K562 (cell line): ENCODE results near the gene TMEM120B. TPM values are rescaled to one million over a fixed set of nuclear protein-coding genes. Genes with fewer than 3 reads are reported as not detected.

Experiments used
- ATAC-seq: fragments of 200-7000 bp; cut with Tn5 transposase; 3 replicates; pipeline ENCODE4 v1.9.1; 2020; ENCODE audit warnings: moderate library complexity
- BruUV-seq: library from RNA; stranded (reverse); fragments of 400-500 nt; replicated peaks from 2 replicates; lab custom pipeline; 2021; lab: Mats Ljungman, UMichigan
- CTCF ChIA-PET: fragments of 300-600 bp; formaldehyde crosslinking; extraction: SDS; loops from one replicate; lab custom pipeline; 2021; ENCODE audit warnings: low intra/inter-chr PET ratio; lab: Yijun Ruan, JAX
- POLR2A ChIA-PET: fragments of 300-600, 350-650 bp; sonication (Branson Sonifier 250); formaldehyde crosslinking; extraction: SDS; loops from one replicate; lab custom pipeline; 2021; ENCODE audit warnings: antibody characterized with exemption, inconsistent platforms; lab: Yijun Ruan, JAX
- DNase-seq, 4 experiments: peaks; one replicate each; pipeline versions ENCODE4 v3.0.0 to v3.0.0-alpha.2; 2011 to 2018; ENCODE audit warnings: low spot score in 3 of 4, mixed read lengths in 3 of 4; ENCODE audit errors: extremely low read depth in 1 of 4
- FAIRE-seq: peaks from 2 replicates; lab custom pipeline; 2011; peaks lifted over from hg19 to GRCh38; lab: Jason Lieb, UNC
- H2AFZ ChIP-seq: 2 replicates; pipeline ENCODE4 v1.6.0; 2011; ENCODE audit warnings: low read depth, low read length, control low read depth, inconsistent platforms
- H3K27ac ChIP-seq: fragments of 200-600 bp; 3 replicates; pipeline ENCODE4 v1.8.0; 2011; ENCODE audit warnings: low read depth, mild to moderate bottlenecking, control low read depth, inconsistent platforms, low read length, moderate library complexity, mixed read lengths; ENCODE audit errors: extremely low read depth
- H3K27me3 ChIP-seq, 2 experiments: fragments of 300-600 bp in 1 of 2; 2 replicates in 1 of 2; 3 replicates in 1 of 2; pipeline versions ENCODE4 v1.6.0 to v1.8.0; 2011; ENCODE audit warnings: inconsistent platforms in 2 of 2, low read length in 2 of 2, mild to moderate bottlenecking in 1 of 2, mixed read lengths in 1 of 2, moderate library complexity in 1 of 2; ENCODE audit not compliant: control insufficient read depth in 2 of 2, insufficient read depth in 2 of 2
- H3K36me3 ChIP-seq: fragments of 300-600 bp; 3 replicates; pipeline ENCODE4 v1.8.0; 2011; ENCODE audit warnings: mild to moderate bottlenecking, low read length, inconsistent platforms; ENCODE audit not compliant: control insufficient read depth, insufficient read depth
- H3K4me1 ChIP-seq, 2 experiments: fragments of 200-600 bp in 1 of 2; replicated peaks in 1 of 2; 2 replicates in 1 of 2; 3 replicates in 1 of 2; pipeline versions ENCODE4 v1.5.1 to v1.8.0; 2011; ENCODE audit warnings: inconsistent platforms in 2 of 2, low read length in 2 of 2, mild to moderate bottlenecking in 1 of 2, mixed read lengths in 1 of 2, moderate library complexity in 1 of 2; ENCODE audit not compliant: control insufficient read depth in 2 of 2, insufficient read depth in 2 of 2
- H3K4me2 ChIP-seq: 2 replicates; pipeline ENCODE4 v1.6.1; 2011; ENCODE audit warnings: low read length, control low read depth, inconsistent platforms, mixed read lengths; ENCODE audit not compliant: insufficient read depth
- H3K4me3 ChIP-seq: fragments of 200-600 bp; sonication (generic), shearing (Covaris generic); 2 replicates; pipeline ENCODE4 v1.5.1; 2016; ENCODE audit warnings: control low read depth, inconsistent platforms
- H3K79me2 ChIP-seq: fragments of 200-600 bp; 3 replicates; pipeline ENCODE4 v1.8.0; 2011; ENCODE audit warnings: low read length, inconsistent platforms; ENCODE audit not compliant: control insufficient read depth, insufficient read depth
- H3K9ac ChIP-seq, 2 experiments: 2 replicates each; pipeline versions ENCODE4 v1.6.0 to v1.6.1; 2011; ENCODE audit warnings: low read depth in 2 of 2, low read length in 2 of 2, control low read depth in 1 of 2, inconsistent platforms in 1 of 2, mild to moderate bottlenecking in 1 of 2, mixed read lengths in 1 of 2; ENCODE audit not compliant: insufficient read depth in 1 of 2
- H3K9me1 ChIP-seq: one replicate; pipeline ENCODE4 v1.6.0; 2011; ENCODE audit warnings: inconsistent platforms, mild to moderate bottlenecking, low read length, moderate library complexity; ENCODE audit not compliant: control insufficient read depth, insufficient read depth
- H3K9me3 ChIP-seq: replicated peaks from 2 replicates; pipeline ENCODE4 v1.5.1; 2011; ENCODE audit warnings: low read depth, low read length, inconsistent platforms; ENCODE audit not compliant: control insufficient read depth, insufficient read depth
- H4K20me1 ChIP-seq: replicated peaks from 2 replicates; pipeline ENCODE4 v1.6.1; 2011; ENCODE audit warnings: low read length, inconsistent platforms, mixed read lengths; ENCODE audit not compliant: control insufficient read depth, insufficient read depth
- E2F6 ChIP-seq, 2 experiments: IDR thresholded peaks; 2 replicates each; pipeline ENCODE4 v1.6.1; 2011; ENCODE audit warnings: borderline replicate concordance in 1 of 2, control low read depth in 1 of 2, low read depth in 1 of 2, low read length in 1 of 2, mild to moderate bottlenecking in 1 of 2, mixed read lengths in 1 of 2, moderate library complexity in 1 of 2; ENCODE audit not compliant: insufficient read depth in 1 of 2, insufficient read length in 1 of 2, poor library complexity in 1 of 2, severe bottlenecking in 1 of 2; ENCODE audit errors: extremely low read depth in 1 of 2
- EP400 ChIP-seq: fragments of 450-650 bp; IDR thresholded peaks from 2 replicates; pipeline ENCODE4 v1.6.1; 2017; ENCODE audit warnings: antibody characterized with exemption, mild to moderate bottlenecking, moderate library complexity
- HDAC3 ChIP-seq: fragments of 450-650 bp; IDR thresholded peaks from 2 replicates; pipeline ENCODE4 v1.6.1; 2018; ENCODE audit warnings: borderline replicate concordance, mild to moderate bottlenecking, moderate library complexity; ENCODE audit not compliant: partially characterized antibody
- MAX ChIP-seq: sonication (generic); formaldehyde crosslinking; IDR thresholded peaks from 2 replicates; pipeline ENCODE4 v1.9.0; 2022; ENCODE audit warnings: mild to moderate bottlenecking, missing genetic modification reagents
- MCM3 ChIP-seq: fragments of 450-650 bp; IDR thresholded peaks from 2 replicates; pipeline ENCODE4 v1.6.1; 2016
- MYC ChIP-seq, 2 experiments: fragments of 250-450 bp in 1 of 2; sonication (Bioruptor Pico) in 1 of 2; IDR thresholded peaks; 2 replicates each; pipeline versions ENCODE4 v1.5.1 to v1.6.1; 2012 to 2021; ENCODE audit warnings: low read depth in 2 of 2, borderline replicate concordance in 1 of 2, improper control_type of control experiment in 1 of 2, low read length in 1 of 2, mild to moderate bottlenecking in 1 of 2, moderate library complexity in 1 of 2
- RBM15 ChIP-seq: fragments of 200-400 bp; formaldehyde crosslinking; IDR thresholded peaks from 2 replicates; pipeline ENCODE4 v1.6.1; 2018; ENCODE audit warnings: mild to moderate bottlenecking, low read length, moderate library complexity; ENCODE audit not compliant: insufficient read depth
- SAFB ChIP-seq: fragments of 200-400 bp; formaldehyde crosslinking; IDR thresholded peaks from 2 replicates; pipeline ENCODE4 v1.6.1; 2017; ENCODE audit warnings: low read depth, low read length, borderline replicate concordance
- ZBTB7A ChIP-seq: IDR thresholded peaks from 2 replicates; pipeline ENCODE4 v1.6.1; 2011; ENCODE audit warnings: low read depth, mild to moderate bottlenecking, low read length, moderate library complexity, borderline replicate concordance; ENCODE audit not compliant: control insufficient read depth
- ZNF121 ChIP-seq: sonication (generic); formaldehyde crosslinking; conservative IDR thresholded peaks from 2 replicates; pipeline ENCODE4 v1.8.0; 2022; ENCODE audit warnings: missing genetic modification reagents
- ZNF311 ChIP-seq: fragments of 250-450 bp; sonication (Bioruptor Pico); IDR thresholded peaks from 2 replicates; pipeline ENCODE4 v1.4.0; 2020; ENCODE audit warnings: mild to moderate bottlenecking, moderate library complexity
- WGBS: fragments of 100-300 bp; shearing (Covaris generic); methylation state at CpG from one replicate; pipeline ENCODE4 v1.1.6; 2016; ENCODE audit warnings: low coverage, mixed read lengths; ENCODE audit not compliant: insufficient coverage; ENCODE audit errors: missing lambda C conversion rate; 5-methylcytosine and 5-hydroxymethylcytosine counted together
- in situ Hi-C: fragments of 300-500 bp; cut with MboI; formaldehyde crosslinking; loops from 4 replicates; pipeline ENCODE4 v1.15.0; 2018; ENCODE audit warnings: inconsistent platforms, mixed read lengths
- intact Hi-C: fragments of 100-400 bp; cut with micrococcal nuclease; formaldehyde crosslinking; loops from 2 replicates; pipeline ENCODE4 v1.14.2; 2022
- polyA plus RNA-seq, 8 experiments: library from polyadenylated mRNA; depleted of rRNA in 4 of 8; stranded (reverse) in 5 of 8; unstranded in 3 of 8; fragments of >200 nt; fragmentation: Nextera tagmentation in 2 of 8; fragmentation: Illumina TruSeq in 1 of 8; extraction: Ambion mirVana in 2 of 8; extraction: Trizol in 1 of 8; gene quantifications; 2 replicates each; pipeline versions ENCODE4 v1.2.1 to v1.2.3, GENCODE V29; 2011 to 2014; ENCODE audit warnings: inconsistent platforms in 1 of 8, missing spikeins in 1 of 8
- total RNA-seq, 7 experiments: library from RNA; depleted of rRNA in 6 of 7; stranded (reverse); fragments of >200 nt in 6 of 7; fragmentation: Illumina TruSeq in 2 of 7; extraction: Trizol in 2 of 7; gene quantifications; 2 replicates each; pipeline versions ENCODE4 v1.2.1 to v1.2.3, GENCODE V29; 2011 to 2021; ENCODE audit warnings: low replicate concordance in 1 of 7
- TF ChIP-seq, protein P1 (sequence below): fragments of 450-650 bp; IDR thresholded peaks from 2 replicates; pipeline ENCODE4 v1.6.1; 2016; ENCODE audit warnings: borderline replicate concordance
- TF ChIP-seq, protein P2 (sequence below): sonication (generic); formaldehyde crosslinking; IDR thresholded peaks from 2 replicates; pipeline ENCODE4 v1.8.1; 2023; ENCODE audit warnings: mild to moderate bottlenecking, missing genetic modification reagents

The TMEM120B gene
- total and polyA plus RNA-seq, 9 of the 15 experiments (the other 6 are each of a cell fraction or from before 2014, with no cell fraction given): 1.7 to 18.6 (median 7.4) TPM

DNA sequence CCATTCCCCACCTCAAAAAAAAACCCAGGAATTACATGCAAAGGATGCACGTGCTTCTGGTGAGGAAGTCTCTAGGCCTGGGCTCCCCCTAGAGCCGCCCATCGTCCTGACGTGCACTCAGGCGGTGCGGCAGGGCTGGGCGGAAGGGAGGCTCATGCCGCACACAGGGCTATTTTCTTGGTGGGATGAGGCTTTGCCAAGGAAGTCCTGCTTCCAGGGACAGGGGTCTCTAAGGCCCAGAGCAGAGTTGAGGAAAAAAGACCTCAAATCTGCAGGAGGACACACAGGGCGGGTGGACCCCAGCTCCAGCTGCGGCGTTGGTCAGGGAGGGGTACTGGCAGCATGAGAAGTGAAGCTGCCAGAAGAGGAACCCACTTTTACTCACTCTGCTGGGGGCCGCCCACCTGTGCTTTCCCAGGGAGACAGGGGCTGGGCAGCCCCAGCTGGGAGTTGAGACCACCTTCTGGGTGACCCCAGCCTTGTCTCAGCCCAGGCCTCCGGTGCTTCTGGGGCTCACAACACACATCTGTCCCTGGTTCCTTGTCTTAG lies 76.8 kb downstream of the TMEM120B start:
- no peaks in the 10 kb centered on the region for H3K79me2 ChIP-seq
- no peak for ATAC-seq
- TF ChIP-seq SAFB (no peak), ZNF121 (CRISPR knock-in tag) (no peak), HDAC3 (no peak), MCM3 (no peak), EP400 (no peak), ZBTB7A (no peak), MYC (IDR thresholded peaks at IDR 0.05; ENCODE audit: low read depth, low read length) (no peak), MYC (CRISPR knock-in tag; IDR thresholded peaks at IDR 0.05; ENCODE audit: borderline replicate concordance, low read depth) (no peak), MAX (CRISPR knock-in tag) (0 out of 2 replicates have a peak, but pooled peaks have one; percentile 22), E2F6 (IDR thresholded peaks at IDR 0.05; ENCODE audit: borderline replicate concordance in 1 of 2, extremely low read depth in 1 of 2, insufficient read depth in 1 of 2, insufficient read length in 1 of 2, low read depth in 1 of 2, low read length in 1 of 2, poor library complexity in 1 of 2, severe bottlenecking in 1 of 2) (peak in 1 of 2 experiments; percentile 26), RBM15 (no peak), ZNF311 (CRISPR knock-in tag) (no peak)
- TF ChIP-seq, protein P1, sequence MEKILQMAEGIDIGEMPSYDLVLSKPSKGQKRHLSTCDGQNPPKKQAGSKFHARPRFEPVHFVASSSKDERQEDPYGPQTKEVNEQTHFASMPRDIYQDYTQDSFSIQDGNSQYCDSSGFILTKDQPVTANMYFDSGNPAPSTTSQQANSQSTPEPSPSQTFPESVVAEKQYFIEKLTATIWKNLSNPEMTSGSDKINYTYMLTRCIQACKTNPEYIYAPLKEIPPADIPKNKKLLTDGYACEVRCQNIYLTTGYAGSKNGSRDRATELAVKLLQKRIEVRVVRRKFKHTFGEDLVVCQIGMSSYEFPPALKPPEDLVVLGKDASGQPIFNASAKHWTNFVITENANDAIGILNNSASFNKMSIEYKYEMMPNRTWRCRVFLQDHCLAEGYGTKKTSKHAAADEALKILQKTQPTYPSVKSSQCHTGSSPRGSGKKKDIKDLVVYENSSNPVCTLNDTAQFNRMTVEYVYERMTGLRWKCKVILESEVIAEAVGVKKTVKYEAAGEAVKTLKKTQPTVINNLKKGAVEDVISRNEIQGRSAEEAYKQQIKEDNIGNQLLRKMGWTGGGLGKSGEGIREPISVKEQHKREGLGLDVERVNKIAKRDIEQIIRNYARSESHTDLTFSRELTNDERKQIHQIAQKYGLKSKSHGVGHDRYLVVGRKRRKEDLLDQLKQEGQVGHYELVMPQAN: no peak
- TF ChIP-seq, protein P2, sequence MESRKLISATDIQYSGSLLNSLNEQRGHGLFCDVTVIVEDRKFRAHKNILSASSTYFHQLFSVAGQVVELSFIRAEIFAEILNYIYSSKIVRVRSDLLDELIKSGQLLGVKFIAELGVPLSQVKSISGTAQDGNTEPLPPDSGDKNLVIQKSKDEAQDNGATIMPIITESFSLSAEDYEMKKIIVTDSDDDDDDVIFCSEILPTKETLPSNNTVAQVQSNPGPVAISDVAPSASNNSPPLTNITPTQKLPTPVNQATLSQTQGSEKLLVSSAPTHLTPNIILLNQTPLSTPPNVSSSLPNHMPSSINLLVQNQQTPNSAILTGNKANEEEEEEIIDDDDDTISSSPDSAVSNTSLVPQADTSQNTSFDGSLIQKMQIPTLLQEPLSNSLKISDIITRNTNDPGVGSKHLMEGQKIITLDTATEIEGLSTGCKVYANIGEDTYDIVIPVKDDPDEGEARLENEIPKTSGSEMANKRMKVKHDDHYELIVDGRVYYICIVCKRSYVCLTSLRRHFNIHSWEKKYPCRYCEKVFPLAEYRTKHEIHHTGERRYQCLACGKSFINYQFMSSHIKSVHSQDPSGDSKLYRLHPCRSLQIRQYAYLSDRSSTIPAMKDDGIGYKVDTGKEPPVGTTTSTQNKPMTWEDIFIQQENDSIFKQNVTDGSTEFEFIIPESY (CRISPR knock-in tag): peak; percentile 19; the same call in 1 of the 2 replicates

More for the DNA sequence above, 76.8 kb downstream of the TMEM120B start:
- Histone ChIP-seq H3K9ac (peak overlapping the region in 1 of 2 experiments; percentile 80; a peak in 1 of 4 replicates), H2AFZ (no peak overlapping the region), H3K4me1 (peaks cover under 1 to 43% of the 10 kb centered on the region in 2 experiments; a peak in 4 of 5 replicates), H3K9me1 (no peaks in the 10 kb centered on the region), H3K27me3 (no peaks in the 10 kb centered on the region), H4K20me1 (0 out of 2 replicates have a peak, but pooled peaks cover 5% of the 10 kb centered on the region), H3K9me3 (no peaks in the 10 kb centered on the region), H3K4me2 (no peak overlapping the region), H3K27ac (no peak overlapping the region), H3K36me3 (no peaks in the 10 kb centered on the region), H3K4me3 (no peak overlapping the region)
- intact Hi-C loops: no loop called here
- ChIA-PET CTCF (interaction anchor here (1.2 kb wide), 1 partner anchor 92 kb away, joined by 3 read pairs; no protein-coding TSS in a partner anchor), POLR2A (interaction anchor here (0.7 to 0.9 kb wide), 2 partner anchors 13 to 236 kb away, joined by 3 to 4 read pairs; no protein-coding TSS in a partner anchor)
- DNase-seq (no peak), FAIRE-seq (no peak)
- in situ Hi-C loops: no loop called here
- no TSS peak for BruUV-seq
- 69% methylated on average over 13 of the region's 13 CpGs for WGBS
